Fibroblast of the aortic adventitia (primary cell): Measurements from ENCODE around the gene DAB2IP. TPM values are rescaled to one million over a fixed set of nuclear protein-coding genes. Genes with fewer than 3 reads are reported as not detected.

ENCODE experiments used
- DNase-seq: peaks from one replicate; pipeline ENCODE4 v3.0.0-alpha.2; 2010; ENCODE audit warnings: low read depth
- H3K4me3 ChIP-seq: 2 replicates; pipeline ENCODE4 v1.5.1; 2011; ENCODE audit warnings: low read depth, mild to moderate bottlenecking, control low read depth, low read length, moderate library complexity
- total RNA-seq: library from RNA; depleted of rRNA; stranded (reverse); fragments of >200 nt; gene quantifications from 2 replicates; pipeline ENCODE4 v1.2.3, GENCODE V29; 2012; ENCODE audit warnings: low replicate concordance
- TF ChIP-seq, protein P1 (sequence below): IDR thresholded peaks from 2 replicates; pipeline ENCODE4 v1.5.1; 2011; ENCODE audit warnings: mild to moderate bottlenecking, low read length, control low read depth, inconsistent platforms; ENCODE audit not compliant: insufficient read depth

DAB2IP gene
- total RNA-seq, 1 donor: 17.4 TPM

DNA sequence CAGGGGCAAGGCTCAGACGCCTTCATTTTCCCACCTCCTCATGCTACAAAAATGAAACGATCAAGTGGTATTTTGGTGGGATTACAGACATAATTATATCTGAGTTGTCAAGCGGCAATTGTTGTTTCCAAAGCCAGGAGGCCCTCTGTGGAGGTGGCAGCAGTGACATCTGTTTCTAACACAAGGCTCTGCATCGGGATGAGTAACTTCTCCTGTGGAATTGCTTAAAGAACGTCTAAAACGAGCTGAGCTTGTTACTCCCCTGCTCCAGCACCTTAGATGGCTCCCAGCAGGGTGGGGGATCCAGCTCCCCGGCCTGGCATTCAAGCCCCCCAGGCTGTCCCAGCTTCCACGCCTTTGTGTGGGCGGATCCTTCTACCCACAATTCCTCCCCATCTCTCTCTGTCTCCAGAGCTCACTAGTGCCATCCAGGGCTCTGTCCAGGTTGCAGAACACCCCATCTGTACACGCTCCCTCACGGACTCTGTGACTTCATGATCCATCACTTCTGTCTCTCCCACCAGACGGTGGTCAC is 36.8 kb downstream of the DAB2IP start:
- no peak for DNase-seq
- TF ChIP-seq, protein P1, sequence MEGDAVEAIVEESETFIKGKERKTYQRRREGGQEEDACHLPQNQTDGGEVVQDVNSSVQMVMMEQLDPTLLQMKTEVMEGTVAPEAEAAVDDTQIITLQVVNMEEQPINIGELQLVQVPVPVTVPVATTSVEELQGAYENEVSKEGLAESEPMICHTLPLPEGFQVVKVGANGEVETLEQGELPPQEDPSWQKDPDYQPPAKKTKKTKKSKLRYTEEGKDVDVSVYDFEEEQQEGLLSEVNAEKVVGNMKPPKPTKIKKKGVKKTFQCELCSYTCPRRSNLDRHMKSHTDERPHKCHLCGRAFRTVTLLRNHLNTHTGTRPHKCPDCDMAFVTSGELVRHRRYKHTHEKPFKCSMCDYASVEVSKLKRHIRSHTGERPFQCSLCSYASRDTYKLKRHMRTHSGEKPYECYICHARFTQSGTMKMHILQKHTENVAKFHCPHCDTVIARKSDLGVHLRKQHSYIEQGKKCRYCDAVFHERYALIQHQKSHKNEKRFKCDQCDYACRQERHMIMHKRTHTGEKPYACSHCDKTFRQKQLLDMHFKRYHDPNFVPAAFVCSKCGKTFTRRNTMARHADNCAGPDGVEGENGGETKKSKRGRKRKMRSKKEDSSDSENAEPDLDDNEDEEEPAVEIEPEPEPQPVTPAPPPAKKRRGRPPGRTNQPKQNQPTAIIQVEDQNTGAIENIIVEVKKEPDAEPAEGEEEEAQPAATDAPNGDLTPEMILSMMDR: no peak
- no peak overlapping the region for H3K4me3 ChIP-seq

DNA sequence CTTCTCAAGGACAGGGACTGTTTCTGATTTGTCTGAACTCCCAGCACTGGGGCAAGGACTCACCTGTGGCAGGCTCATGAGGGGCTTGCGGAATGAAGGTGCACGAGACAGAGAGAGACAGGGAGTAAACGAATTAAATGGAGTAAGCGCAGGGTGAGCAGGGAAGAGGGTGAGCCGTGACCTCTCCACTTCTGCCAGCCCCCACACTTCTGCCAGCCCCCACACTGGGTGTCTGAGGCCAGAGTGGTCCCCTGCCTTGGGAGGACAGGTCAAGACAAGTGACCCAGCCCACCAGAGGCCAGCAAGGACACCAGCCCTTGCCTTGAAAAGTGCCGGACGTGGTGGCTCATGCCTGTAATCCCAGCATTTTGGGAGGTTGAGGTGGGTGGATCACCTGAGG is 37.2 kb downstream of the DAB2IP start:
- DNase-seq: no peak
- TF ChIP-seq, protein P1: no peak
- no peak overlapping the region for H3K4me3 ChIP-seq

DNA sequence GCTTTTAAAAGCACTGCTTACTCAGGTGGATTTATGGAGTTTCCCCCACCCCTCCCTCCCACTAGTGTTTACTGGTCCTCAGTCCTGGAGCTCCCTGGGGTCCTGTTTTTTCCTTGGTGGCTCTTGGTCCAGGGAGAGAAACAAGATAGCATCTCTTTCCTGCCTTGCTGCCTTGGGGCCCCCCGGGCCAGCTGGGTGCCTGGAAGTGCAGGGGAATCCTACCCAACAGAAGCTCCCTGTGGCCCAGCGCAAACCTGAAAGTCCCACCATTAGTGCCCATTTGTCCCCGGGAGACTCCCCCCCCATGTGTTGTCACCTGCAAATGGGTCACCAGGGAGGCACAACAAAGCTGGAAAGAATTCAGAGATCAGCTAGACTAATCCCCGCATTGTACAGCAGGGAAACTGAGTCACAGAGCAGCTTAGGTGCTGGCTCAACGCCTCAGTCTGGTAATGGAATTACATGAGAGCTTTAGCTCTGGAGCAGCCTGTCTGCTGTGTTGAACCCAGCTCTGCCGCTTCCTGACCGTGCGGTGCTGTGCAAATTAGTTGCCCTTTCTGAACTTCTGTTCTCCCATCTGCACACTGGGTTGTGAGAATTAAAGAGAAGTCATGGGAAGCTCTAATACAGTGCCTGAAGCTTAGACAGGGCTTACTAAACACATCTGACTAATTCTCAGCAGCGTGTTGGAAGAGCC is 38.2 kb downstream of the DAB2IP start:
- TF ChIP-seq, protein P1: no peak

DNA sequence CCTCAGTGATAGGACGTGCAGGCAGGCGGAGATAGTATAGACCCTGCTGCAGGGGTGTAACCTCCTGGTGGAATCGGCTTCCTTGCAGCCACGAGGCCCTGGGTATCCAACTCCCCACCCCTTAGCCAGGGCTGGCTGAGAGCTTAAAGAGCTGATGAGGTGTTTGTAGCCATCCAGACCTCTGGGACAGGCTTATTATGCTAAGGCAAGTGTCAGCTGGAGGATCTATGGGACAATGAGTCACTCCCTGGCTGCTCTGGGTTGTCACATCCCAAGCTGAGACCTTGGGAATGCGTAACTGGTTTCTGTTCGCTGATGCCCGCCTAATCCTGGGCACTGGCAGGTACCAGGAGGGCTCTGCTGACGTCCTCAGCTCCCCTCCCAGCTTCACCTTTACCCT is 38.9 kb downstream of the DAB2IP start:
- no peak for DNase-seq
- H3K4me3 ChIP-seq: no peak overlapping the region
- TF ChIP-seq, protein P1: no peak

More for the DNA sequence above, 38.2 kb downstream of the DAB2IP start:
- DNase-seq: no peak
- no peak overlapping the region for H3K4me3 ChIP-seq

DNA sequence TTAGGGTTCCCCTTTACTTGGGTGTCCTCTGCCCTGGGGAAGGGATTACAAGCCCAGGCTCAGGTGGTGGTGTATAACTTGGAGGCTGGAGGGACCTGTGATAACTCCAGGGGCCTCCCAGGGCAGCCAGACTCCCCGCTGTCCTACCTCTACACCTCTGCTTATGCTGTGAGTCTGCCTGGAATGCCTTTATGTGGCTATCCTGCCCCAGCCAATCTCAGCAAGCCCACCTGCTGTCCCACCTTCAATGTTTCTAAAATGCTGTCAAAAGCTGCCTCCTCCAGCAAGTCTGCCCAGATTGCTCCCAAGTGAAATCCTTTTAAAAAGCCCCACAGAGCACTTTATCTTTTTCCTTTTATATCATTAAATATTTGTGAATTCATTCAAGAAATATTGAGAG is 39.3 kb downstream of the DAB2IP start:
- no peak overlapping the region for H3K4me3 ChIP-seq
- no peak for DNase-seq
- TF ChIP-seq, protein P1: no peak

DNA sequence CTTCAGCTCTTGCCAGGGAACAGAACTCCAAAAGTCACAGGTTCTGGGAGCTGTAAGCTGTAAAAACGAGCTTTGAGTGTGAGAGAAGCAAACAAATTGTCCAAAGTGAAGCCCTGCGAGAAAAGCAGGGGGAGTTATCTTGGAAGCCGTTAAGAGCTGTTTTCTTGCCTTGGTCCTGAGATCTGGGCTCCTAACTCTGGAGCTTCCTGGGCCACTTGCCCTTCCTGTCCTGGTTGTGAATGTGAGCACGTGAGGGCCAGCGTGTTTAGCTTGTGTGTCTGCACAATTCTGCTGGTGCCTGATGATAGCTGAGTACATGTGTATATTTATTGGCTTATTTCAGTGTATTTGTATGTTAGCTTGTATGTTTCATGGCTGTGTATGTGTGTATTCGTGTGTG is 40.5 kb downstream of the DAB2IP start:
- TF ChIP-seq, protein P1: no peak
- peak; percentile 23 for DNase-seq
- no peak overlapping the region for H3K4me3 ChIP-seq
